Trophoblast cell (in vitro differentiated cells and primary cell): Measurements from ENCODE around the gene TOX2.

Experiments
- DNase-seq, 2 donors: peaks; one replicate each; pipeline ENCODE4 v3.0.0-alpha.2; 2016
- H2AFZ ChIP-seq: 2 replicates; pipeline ENCODE4 v1.6.1; 2013; ENCODE audit warnings: low read length, moderate library complexity, mild to moderate bottlenecking; ENCODE audit not compliant: insufficient read depth, poor library complexity
- H2AK5ac ChIP-seq: 2 replicates; pipeline ENCODE4 v1.6.1; 2013; ENCODE audit warnings: mild to moderate bottlenecking, low read length
- H2BK120ac ChIP-seq: 2 replicates; pipeline ENCODE4 v1.6.1; 2013; ENCODE audit warnings: low read length, mild to moderate bottlenecking, moderate library complexity; ENCODE audit not compliant: insufficient read depth, poor library complexity
- H2BK12ac ChIP-seq: 2 replicates; pipeline ENCODE4 v1.6.1; 2013; ENCODE audit warnings: mild to moderate bottlenecking, low read length, moderate library complexity
- H2BK5ac ChIP-seq: 2 replicates; pipeline ENCODE4 v1.6.1; 2013; ENCODE audit warnings: low read length, low read depth, moderate library complexity, mild to moderate bottlenecking; ENCODE audit not compliant: poor library complexity
- H3K14ac ChIP-seq: 2 replicates; pipeline ENCODE4 v1.6.1; 2013; ENCODE audit warnings: mild to moderate bottlenecking, low read length
- H3K18ac ChIP-seq: 2 replicates; pipeline ENCODE4 v1.6.1; 2013; ENCODE audit warnings: mild to moderate bottlenecking, low read length
- H3K23ac ChIP-seq: 2 replicates; pipeline ENCODE4 v1.6.1; 2013; ENCODE audit warnings: low read length
- H3K27ac ChIP-seq: 2 replicates; pipeline ENCODE4 v1.5.1; 2013; ENCODE audit warnings: low read depth, mild to moderate bottlenecking, inconsistent platforms, low read length, moderate library complexity
- H3K27me3 ChIP-seq: 2 replicates; pipeline ENCODE4 v1.6.1; 2013; ENCODE audit warnings: inconsistent platforms, mild to moderate bottlenecking, low read length, moderate library complexity; ENCODE audit not compliant: insufficient read depth
- H3K36me3 ChIP-seq, 2 experiments: 1 replicate in 1 of 2; 2 replicates in 1 of 2; pipeline ENCODE4 v1.6.1; 2013; ENCODE audit warnings: low read length in 2 of 2, mild to moderate bottlenecking in 2 of 2, moderate library complexity in 1 of 2; ENCODE audit not compliant: insufficient read depth in 2 of 2, control insufficient read depth in 1 of 2
- H3K4ac ChIP-seq: 2 replicates; pipeline ENCODE4 v1.6.1; 2013; ENCODE audit warnings: low read depth, mild to moderate bottlenecking, low read length, moderate library complexity
- H3K4me1 ChIP-seq, 2 experiments: 1 replicate in 1 of 2; 2 replicates in 1 of 2; pipeline ENCODE4 v1.6.1; 2013; ENCODE audit warnings: low read length in 2 of 2, mild to moderate bottlenecking in 2 of 2, moderate library complexity in 1 of 2; ENCODE audit not compliant: insufficient read depth in 2 of 2, control insufficient read depth in 1 of 2
- H3K4me2 ChIP-seq: 2 replicates; pipeline ENCODE4 v1.6.1; 2013; ENCODE audit warnings: inconsistent platforms, mild to moderate bottlenecking, low read length, moderate library complexity
- H3K4me3 ChIP-seq: 2 replicates; pipeline ENCODE4 v1.5.1; 2013; ENCODE audit warnings: mild to moderate bottlenecking, low read depth, low read length, inconsistent platforms
- H3K79me1 ChIP-seq: one replicate; pipeline ENCODE4 v1.6.1; 2013; ENCODE audit warnings: low read length
- H3K79me2 ChIP-seq: 2 replicates; pipeline ENCODE4 v1.6.1; 2013; ENCODE audit warnings: low read length, mild to moderate bottlenecking; ENCODE audit not compliant: control insufficient read depth, insufficient read depth, poor library complexity
- H3K9ac ChIP-seq: 2 replicates; pipeline ENCODE4 v1.6.1; 2013; ENCODE audit warnings: mild to moderate bottlenecking, low read length
- H3K9me3 ChIP-seq: 2 replicates; pipeline ENCODE4 v1.6.1; 2013; ENCODE audit warnings: low read depth, mild to moderate bottlenecking, control low read depth, inconsistent platforms, low read length; ENCODE audit not compliant: insufficient read depth
- H4K12ac ChIP-seq: 2 replicates; pipeline ENCODE4 v1.6.1; 2013; ENCODE audit warnings: low read depth, mild to moderate bottlenecking, low read length, moderate library complexity
- H4K8ac ChIP-seq: 2 replicates; pipeline ENCODE4 v1.6.1; 2013; ENCODE audit warnings: low read depth, mild to moderate bottlenecking, low read length, moderate library complexity
- H4K91ac ChIP-seq: one replicate; pipeline ENCODE4 v1.6.1; 2013; ENCODE audit warnings: low read depth, mild to moderate bottlenecking, low read length, moderate library complexity
- WGBS: extraction: QIAGEN DNeasy Blood & Tissue Kit; methylation state at CpG from one replicate; pipeline ENCODE4 v1.1.7; 2013; ENCODE audit warnings: missing lambda C conversion rate; ENCODE audit not compliant: insufficient read length, insufficient coverage; ENCODE audit errors: extremely low coverage; 5-methylcytosine and 5-hydroxymethylcytosine counted together

Gene TOX2

GRCh38 chr20:43959920-43960227 lies 45.2 kb downstream of the TOX2 start:
- H3K36me3 ChIP-seq, result no peaks in the 10 kb centered on the region

GRCh38 chr20:43960231-43960630 lies 45.6 kb downstream of the TOX2 start:
- Histone ChIP-seq H3K79me1 (no peaks in the 10 kb centered on the region), H2BK5ac (no peak overlapping the region), H3K9me3 (no peaks in the 10 kb centered on the region), H4K91ac (no peak overlapping the region), H3K9ac (no peak overlapping the region), H2BK120ac (no peak overlapping the region), H3K36me3 (no peaks in the 10 kb centered on the region), H3K18ac (no peak overlapping the region), H3K27me3 (no peaks in the 10 kb centered on the region), H4K8ac (no peak overlapping the region), H3K27ac (no peak overlapping the region), H3K79me2 (no peaks in the 10 kb centered on the region), H3K4me3 (no peak overlapping the region), H3K4ac (no peak overlapping the region), H3K23ac (no peak overlapping the region), H3K4me2 (no peak overlapping the region), H3K4me1 (peaks cover 2 to 6% of the 10 kb centered on the region in 2 experiments), H4K12ac (no peak overlapping the region), H3K14ac (no peak overlapping the region), H2AK5ac (no peak overlapping the region), H2BK12ac (no peak overlapping the region), H2AFZ (no peak overlapping the region)
- no peak for DNase-seq
- no CpG with 5 or more reads among the region's 2 CpGs for WGBS

More at GRCh38 chr20:43959920-43960227, 45.2 kb downstream of the TOX2 start:
- Histone ChIP-seq H3K4me1 (peaks cover 2 to 6% of the 10 kb centered on the region in 2 experiments), H2AK5ac (no peak overlapping the region), H2BK120ac (no peak overlapping the region), H3K4ac (no peak overlapping the region), H3K14ac (no peak overlapping the region), H3K4me2 (no peak overlapping the region), H3K9ac (no peak overlapping the region), H3K9me3 (no peaks in the 10 kb centered on the region), H3K27ac (no peak overlapping the region), H2BK12ac (no peak overlapping the region), H2AFZ (no peak overlapping the region), H4K12ac (no peak overlapping the region), H3K79me1 (no peaks in the 10 kb centered on the region), H2BK5ac (no peak overlapping the region), H3K79me2 (no peaks in the 10 kb centered on the region), H4K8ac (no peak overlapping the region), H3K4me3 (no peak overlapping the region), H3K23ac (no peak overlapping the region), H3K18ac (no peak overlapping the region), H3K27me3 (no peaks in the 10 kb centered on the region), H4K91ac (no peak overlapping the region)
- no peak for DNase-seq
- WGBS, result no CpG with 5 or more reads among the region's 4 CpGs

- Histone ChIP-seq H4K91ac (no peak overlapping the region), H2AFZ (no peak overlapping the region), H3K79me1 (no peaks in the 10 kb centered on the region), H3K4me1 (peaks cover 2 to 6% of the 10 kb centered on the region in 2 experiments), H2BK12ac (no peak overlapping the region), H3K9me3 (no peaks in the 10 kb centered on the region), H3K23ac (no peak overlapping the region), H4K12ac (no peak overlapping the region), H2BK120ac (no peak overlapping the region), H3K14ac (no peak overlapping the region), H3K4me3 (no peak overlapping the region), H3K36me3 (no peaks in the 10 kb centered on the region), H2BK5ac (no peak overlapping the region), H2AK5ac (no peak overlapping the region), H3K79me2 (no peaks in the 10 kb centered on the region), H3K18ac (no peak overlapping the region), H4K8ac (no peak overlapping the region), H3K4me2 (no peak overlapping the region), H3K9ac (no peak overlapping the region), H3K27ac (no peak overlapping the region), H3K27me3 (no peaks in the 10 kb centered on the region), H3K4ac (no peak overlapping the region)
- no CpG with 5 or more reads among the region's 5 CpGs for WGBS
- DNase-seq, result no peak
Measured at GRCh38 chr20:43961116-43961515, 46.5 kb downstream of the TOX2 start.

GRCh38 chr20:43961541-43962471 lies 47.2 kb downstream of the TOX2 start:
- H2BK5ac ChIP-seq, result no peak overlapping the region

More at GRCh38 chr20:43961541-43962471, 47.2 kb downstream of the TOX2 start:
- H2BK12ac ChIP-seq, result no peak overlapping the region
- no CpG with 5 or more reads among the region's 18 CpGs for WGBS
- H3K4me2 ChIP-seq, result no peak overlapping the region
- no peaks in the 10 kb centered on the region for H3K79me2 ChIP-seq
- no peak overlapping the region for H4K8ac ChIP-seq
- no peak overlapping the region for H2AK5ac ChIP-seq
- no peaks in the 10 kb centered on the region for H3K27me3 ChIP-seq
- H3K9me3 ChIP-seq, result peaks cover under 1% of the 10 kb centered on the region
- no peak overlapping the region for H3K4me3 ChIP-seq
- H3K79me1 ChIP-seq, result no peaks in the 10 kb centered on the region
- no peak overlapping the region for H3K27ac ChIP-seq
- DNase-seq, result no peak
- no peak overlapping the region for H2BK120ac ChIP-seq
- no peak overlapping the region for H4K12ac ChIP-seq
- H3K9ac ChIP-seq, result no peak overlapping the region
- no peak overlapping the region for H3K14ac ChIP-seq
- no peaks in the 10 kb centered on the region for H3K36me3 ChIP-seq
- no peak overlapping the region for H2AFZ ChIP-seq
- no peak overlapping the region for H4K91ac ChIP-seq
- no peak overlapping the region for H3K23ac ChIP-seq
- no peak overlapping the region for H3K4ac ChIP-seq
- no peak overlapping the region for H3K18ac ChIP-seq
- H3K4me1 ChIP-seq, result peaks cover 2 to 6% of the 10 kb centered on the region in 2 experiments
